ENCODE results near the gene ECM1. TPM values are rescaled to one million over a fixed set of nuclear protein-coding genes. Genes with fewer than 3 reads are reported as not detected.

ECM1 gene
- total RNA-seq, 1 experiment from 2014 or later: 3.6 TPM

- H3K4me3 ChIP-seq (ENCODE audit: insufficient read depth, low read depth, low read length): no peak overlapping the region
- H3K36me3 ChIP-seq (replicated peaks; ENCODE audit: control insufficient read depth, insufficient read depth, low read length): no peaks in the 10 kb centered on the region; the same call in 1 of the 2 replicates
- no peaks in the 10 kb centered on the region; the same call in 1 of the 2 replicates for H3K27me3 ChIP-seq (ENCODE audit: control insufficient read depth, insufficient read depth, low read length)
- DNase-seq: no peak
Measured at GRCh38 chr1:150555198-150555970, 47.5 kb downstream of the ECM1 start.

GRCh38 chr1:150555971-150556865 lies 48.3 kb downstream of the ECM1 start:
- Histone ChIP-seq H3K36me3 (replicated peaks; ENCODE audit: control insufficient read depth, insufficient read depth, low read length) (no peaks in the 10 kb centered on the region; the same call in 1 of the 2 replicates), H3K4me3 (ENCODE audit: insufficient read depth, low read depth, low read length) (no peak overlapping the region), H3K27me3 (ENCODE audit: control insufficient read depth, insufficient read depth, low read length) (no peaks in the 10 kb centered on the region; the same call in 1 of the 2 replicates)
- peak; percentile 70 for DNase-seq

- peak; percentile 43 for DNase-seq
- Histone ChIP-seq H3K27me3 (ENCODE audit: control insufficient read depth, insufficient read depth, low read length) (no peaks in the 10 kb centered on the region), H3K4me3 (ENCODE audit: insufficient read depth, low read depth, low read length) (no peak overlapping the region), H3K36me3 (replicated peaks; ENCODE audit: control insufficient read depth, insufficient read depth, low read length) (no peaks in the 10 kb centered on the region; the same call in 1 of the 2 replicates)
Measured at GRCh38 chr1:150557065-150557600, 49.2 kb downstream of the ECM1 start.

GRCh38 chr1:150557813-150558212 lies 49.9 kb downstream of the ECM1 start:
- H3K27me3 ChIP-seq (ENCODE audit: control insufficient read depth, insufficient read depth, low read length): no peaks in the 10 kb centered on the region
- no peak overlapping the region for H3K4me3 ChIP-seq (ENCODE audit: insufficient read depth, low read depth, low read length)
- no peaks in the 10 kb centered on the region; the same call in 1 of the 2 replicates for H3K36me3 ChIP-seq (replicated peaks; ENCODE audit: control insufficient read depth, insufficient read depth, low read length)
- DNase-seq: no peak

GRCh38 chr1:150558303-150558704 lies 50.4 kb downstream of the ECM1 start:
- no peaks in the 10 kb centered on the region for H3K27me3 ChIP-seq (ENCODE audit: control insufficient read depth, insufficient read depth, low read length)
- no peak for DNase-seq
- no peak overlapping the region for H3K4me3 ChIP-seq (ENCODE audit: insufficient read depth, low read depth, low read length)
- no peaks in the 10 kb centered on the region; the same call in 1 of the 2 replicates for H3K36me3 ChIP-seq (replicated peaks; ENCODE audit: control insufficient read depth, insufficient read depth, low read length)

GRCh38 chr1:150558761-150559655 lies 51.1 kb downstream of the ECM1 start:
- no peaks in the 10 kb centered on the region for H3K27me3 ChIP-seq (ENCODE audit: control insufficient read depth, insufficient read depth, low read length)
- no peak overlapping the region for H3K4me3 ChIP-seq (ENCODE audit: insufficient read depth, low read depth, low read length)
- DNase-seq: no peak
- H3K36me3 ChIP-seq (replicated peaks; ENCODE audit: control insufficient read depth, insufficient read depth, low read length): no peaks in the 10 kb centered on the region; the same call in 1 of the 2 replicates

GRCh38 chr1:150559656-150560010 lies 51.7 kb downstream of the ECM1 start:
- Histone ChIP-seq H3K36me3 (replicated peaks; ENCODE audit: control insufficient read depth, insufficient read depth, low read length) (no peaks in the 10 kb centered on the region; the same call in 1 of the 2 replicates), H3K4me3 (ENCODE audit: insufficient read depth, low read depth, low read length) (no peak overlapping the region), H3K27me3 (ENCODE audit: control insufficient read depth, insufficient read depth, low read length) (no peaks in the 10 kb centered on the region)
- no peak for DNase-seq

GRCh38 chr1:150560011-150560438 lies 52.1 kb downstream of the ECM1 start:
- Histone ChIP-seq H3K4me3 (ENCODE audit: insufficient read depth, low read depth, low read length) (no peak overlapping the region), H3K36me3 (replicated peaks; ENCODE audit: control insufficient read depth, insufficient read depth, low read length) (no peaks in the 10 kb centered on the region; the same call in 1 of the 2 replicates), H3K27me3 (ENCODE audit: control insufficient read depth, insufficient read depth, low read length) (no peaks in the 10 kb centered on the region)
- DNase-seq: peak; percentile 93

GRCh38 chr1:150560576-150561253 lies 52.8 kb downstream of the ECM1 start:
- H3K36me3 ChIP-seq (replicated peaks; ENCODE audit: control insufficient read depth, insufficient read depth, low read length): no peaks in the 10 kb centered on the region; the same call in 1 of the 2 replicates
- peak; percentile 91 for DNase-seq
- H3K4me3 ChIP-seq (ENCODE audit: insufficient read depth, low read depth, low read length): peak overlapping the region; percentile 74
- H3K27me3 ChIP-seq (ENCODE audit: control insufficient read depth, insufficient read depth, low read length): no peaks in the 10 kb centered on the region

GRCh38 chr1:150561254-150561973 lies 53.5 kb downstream of the ECM1 start:
- H3K4me3 ChIP-seq (ENCODE audit: insufficient read depth, low read depth, low read length): peak overlapping the region; percentile 74
- no peaks in the 10 kb centered on the region for H3K27me3 ChIP-seq (ENCODE audit: control insufficient read depth, insufficient read depth, low read length)
- peak; percentile 97 for DNase-seq

GRCh38 chr1:150561974-150562445 lies 54.1 kb downstream of the ECM1 start:
- no peaks in the 10 kb centered on the region for H3K36me3 ChIP-seq (replicated peaks; ENCODE audit: control insufficient read depth, insufficient read depth, low read length)
- no peaks in the 10 kb centered on the region for H3K27me3 ChIP-seq (ENCODE audit: control insufficient read depth, insufficient read depth, low read length)
- DNase-seq: peak; percentile 94
- H3K4me3 ChIP-seq (ENCODE audit: insufficient read depth, low read depth, low read length): peak overlapping the region; percentile 74

More at GRCh38 chr1:150561254-150561973, 53.5 kb downstream of the ECM1 start:
- no peaks in the 10 kb centered on the region for H3K36me3 ChIP-seq (replicated peaks; ENCODE audit: control insufficient read depth, insufficient read depth, low read length)

GRCh38 chr1:150562446-150563339 lies 54.8 kb downstream of the ECM1 start:
- no peaks in the 10 kb centered on the region for H3K36me3 ChIP-seq (replicated peaks; ENCODE audit: control insufficient read depth, insufficient read depth, low read length)
- no peaks in the 10 kb centered on the region for H3K27me3 ChIP-seq (ENCODE audit: control insufficient read depth, insufficient read depth, low read length)
- H3K4me3 ChIP-seq (ENCODE audit: insufficient read depth, low read depth, low read length): peak overlapping the region; percentile 74
- peak; percentile 45 for DNase-seq
